WTC11 (cell line): ENCODE measurements around the gene KRT10. TPM values are rescaled to one million over a fixed set of nuclear protein-coding genes. Genes with fewer than 3 reads are reported as not detected.

Experiments
- ATAC-seq: fragments of 200-7000 bp; cut with Tn5 transposase; 2 replicates; pipeline ENCODE4 v1.10.0; 2021; ENCODE audit warnings: mild to moderate bottlenecking, moderate library complexity
- CTCF ChIA-PET: fragments of 300-600 bp; sonication (Branson Sonifier 250); formaldehyde crosslinking; loops from one replicate; lab custom pipeline; 2021; ENCODE audit warnings: antibody characterized with exemption; lab: Charles Lee
- POLR2A ChIA-PET: fragments of 350-600 bp; sonication (Branson Sonifier 250); formaldehyde crosslinking; loops from one replicate; lab custom pipeline; 2021; ENCODE audit warnings: antibody characterized with exemption; lab: Charles Lee
- DNase-seq: peaks from one replicate; pipeline ENCODE4 v3.0.0; 2021; ENCODE audit warnings: low spot score
- H3K27ac Mint-ChIP-seq: 2 replicates; pipeline ENCODE4 v1.8.0; 2021; ENCODE audit warnings: mixed read lengths
- H3K27me3 Mint-ChIP-seq: 2 replicates; pipeline ENCODE4 v1.8.0; 2021; ENCODE audit warnings: low read depth, mild to moderate bottlenecking, moderate library complexity, mixed read lengths
- H3K36me3 Mint-ChIP-seq: 2 replicates; pipeline ENCODE4 v1.8.0; 2021; ENCODE audit warnings: mixed read lengths
- H3K4me1 Mint-ChIP-seq: 2 replicates; pipeline ENCODE4 v1.8.0; 2022; ENCODE audit warnings: mixed read lengths
- H3K4me3 Mint-ChIP-seq: 2 replicates; pipeline ENCODE4 v1.8.0; 2021; ENCODE audit warnings: mild to moderate bottlenecking, moderate library complexity, mixed read lengths
- H3K9me3 Mint-ChIP-seq: 2 replicates; pipeline ENCODE4 v1.8.0; 2021; ENCODE audit warnings: mixed read lengths
- ATF2 ChIP-seq: sonication (generic); formaldehyde crosslinking; IDR thresholded peaks from 2 replicates; pipeline ENCODE4 v1.8.1; 2022; ENCODE audit warnings: low read depth, missing genetic modification reagents, borderline replicate concordance
- ATF3 ChIP-seq: sonication (generic); formaldehyde crosslinking; conservative IDR thresholded peaks from 2 replicates; pipeline ENCODE4 v1.8.1; 2022; ENCODE audit warnings: mild to moderate bottlenecking, missing genetic modification reagents
- ESRRA ChIP-seq: sonication (generic); formaldehyde crosslinking; IDR thresholded peaks from 2 replicates; pipeline ENCODE4 v1.8.1; 2022; ENCODE audit warnings: mild to moderate bottlenecking, missing genetic modification reagents, borderline replicate concordance
- ETV6 ChIP-seq: sonication (generic); formaldehyde crosslinking; IDR thresholded peaks from 2 replicates; pipeline ENCODE4 v1.8.1; 2022; ENCODE audit warnings: mild to moderate bottlenecking, missing genetic modification reagents
- GTF2I ChIP-seq: fragments of 250-450 bp; sonication (Bioruptor Pico); conservative IDR thresholded peaks from 2 replicates; pipeline ENCODE4 v1.4.0; 2021; ENCODE audit warnings: mild to moderate bottlenecking
- KAT7 ChIP-seq: sonication (generic); formaldehyde crosslinking; IDR thresholded peaks from 2 replicates; pipeline ENCODE4 v1.8.1; 2023; ENCODE audit warnings: missing genetic modification reagents, mild to moderate bottlenecking, borderline replicate concordance
- MAX ChIP-seq: sonication (generic); formaldehyde crosslinking; IDR thresholded peaks from 2 replicates; pipeline ENCODE4 v1.8.0; 2022; ENCODE audit warnings: mild to moderate bottlenecking, missing genetic modification reagents
- NR1H2 ChIP-seq: sonication (generic); formaldehyde crosslinking; IDR thresholded peaks from 2 replicates; pipeline ENCODE4 v1.9.0; 2021; ENCODE audit warnings: mild to moderate bottlenecking, moderate library complexity, missing genetic modification reagents
- NR2C2 ChIP-seq: sonication (generic); formaldehyde crosslinking; IDR thresholded peaks from 2 replicates; pipeline ENCODE4 v1.8.0; 2022; ENCODE audit warnings: mild to moderate bottlenecking, missing genetic modification reagents
- PRDM15 ChIP-seq: sonication (generic); formaldehyde crosslinking; IDR thresholded peaks from 2 replicates; pipeline ENCODE4 v1.8.0; 2022; ENCODE audit warnings: missing genetic modification reagents
- SMAD4 ChIP-seq: sonication (generic); formaldehyde crosslinking; IDR thresholded peaks from 2 replicates; pipeline ENCODE4 v1.8.0; 2022; ENCODE audit warnings: mild to moderate bottlenecking, missing genetic modification reagents
- USF2 ChIP-seq: sonication (generic); formaldehyde crosslinking; IDR thresholded peaks from 2 replicates; pipeline ENCODE4 v1.8.1; 2023; ENCODE audit warnings: mild to moderate bottlenecking, missing genetic modification reagents, moderate library complexity
- total RNA-seq: library from RNA; stranded (reverse); gene quantifications from 3 replicates; pipeline ENCODE4 v1.2.3, GENCODE V29; 2021
- TF ChIP-seq, protein P1 (sequence below): sonication (generic); formaldehyde crosslinking; IDR thresholded peaks from 2 replicates; pipeline ENCODE4 v1.8.1; 2023; ENCODE audit warnings: mild to moderate bottlenecking, moderate library complexity, missing genetic modification reagents
- TF ChIP-seq, protein P2 (sequence below): fragments of 250-450 bp; sonication (Bioruptor Pico); IDR thresholded peaks from 2 replicates; pipeline ENCODE4 v1.9.0; 2021; ENCODE audit warnings: mild to moderate bottlenecking, borderline replicate concordance
- TF ChIP-seq, protein P3 (sequence below): sonication (generic); formaldehyde crosslinking; IDR thresholded peaks from 2 replicates; pipeline ENCODE4 v1.8.0; 2022; ENCODE audit warnings: mild to moderate bottlenecking, missing genetic modification reagents
- TF ChIP-seq, protein P4 (sequence below): sonication (generic); formaldehyde crosslinking; IDR thresholded peaks from 2 replicates; pipeline ENCODE4 v1.8.0; 2023; ENCODE audit warnings: missing genetic modification reagents
- TF ChIP-seq, protein P5 (sequence below): sonication (generic); formaldehyde crosslinking; IDR thresholded peaks from 2 replicates; pipeline ENCODE4 v1.8.1; 2022; ENCODE audit warnings: missing genetic modification reagents, borderline replicate concordance

The KRT10 gene
- total RNA-seq, 1 experiment from 2014 or later = 23.2 TPM

- TF ChIP-seq USF2 (CRISPR knock-in tag) = no peak
- TF ChIP-seq, protein P1, sequence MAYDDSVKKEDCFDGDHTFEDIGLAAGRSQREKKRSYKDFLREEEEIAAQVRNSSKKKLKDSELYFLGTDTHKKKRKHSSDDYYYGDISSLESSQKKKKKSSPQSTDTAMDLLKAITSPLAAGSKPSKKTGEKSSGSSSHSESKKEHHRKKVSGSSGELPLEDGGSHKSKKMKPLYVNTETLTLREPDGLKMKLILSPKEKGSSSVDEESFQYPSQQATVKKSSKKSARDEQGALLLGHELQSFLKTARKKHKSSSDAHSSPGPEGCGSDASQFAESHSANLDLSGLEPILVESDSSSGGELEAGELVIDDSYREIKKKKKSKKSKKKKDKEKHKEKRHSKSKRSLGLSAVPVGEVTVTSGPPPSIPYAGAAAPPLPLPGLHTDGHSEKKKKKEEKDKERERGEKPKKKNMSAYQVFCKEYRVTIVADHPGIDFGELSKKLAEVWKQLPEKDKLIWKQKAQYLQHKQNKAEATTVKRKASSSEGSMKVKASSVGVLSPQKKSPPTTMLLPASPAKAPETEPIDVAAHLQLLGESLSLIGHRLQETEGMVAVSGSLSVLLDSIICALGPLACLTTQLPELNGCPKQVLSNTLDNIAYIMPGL = no peak
- no peak for TF ChIP-seq KAT7
- TF ChIP-seq, all 79 proteins: peak for 0
Observed at GRCh38 chr17:40849723-40850122, 27.3 kb upstream of the KRT10 start (continued).

- ATAC-seq (no peak), DNase-seq (no peak)
- H3K4me3 Mint-ChIP-seq = no peak overlapping the region
- ChIA-PET CTCF (no interaction called here), POLR2A (no interaction called here)
- no peaks in the 10 kb centered on the region for H3K36me3 Mint-ChIP-seq
- H3K27me3 Mint-ChIP-seq = peaks cover 24% of the 10 kb centered on the region
- peaks cover 14% of the 10 kb centered on the region for H3K4me1 Mint-ChIP-seq
- H3K27ac Mint-ChIP-seq = no peak overlapping the region
- H3K9me3 Mint-ChIP-seq = no peaks in the 10 kb centered on the region
- TF ChIP-seq, protein P2, sequence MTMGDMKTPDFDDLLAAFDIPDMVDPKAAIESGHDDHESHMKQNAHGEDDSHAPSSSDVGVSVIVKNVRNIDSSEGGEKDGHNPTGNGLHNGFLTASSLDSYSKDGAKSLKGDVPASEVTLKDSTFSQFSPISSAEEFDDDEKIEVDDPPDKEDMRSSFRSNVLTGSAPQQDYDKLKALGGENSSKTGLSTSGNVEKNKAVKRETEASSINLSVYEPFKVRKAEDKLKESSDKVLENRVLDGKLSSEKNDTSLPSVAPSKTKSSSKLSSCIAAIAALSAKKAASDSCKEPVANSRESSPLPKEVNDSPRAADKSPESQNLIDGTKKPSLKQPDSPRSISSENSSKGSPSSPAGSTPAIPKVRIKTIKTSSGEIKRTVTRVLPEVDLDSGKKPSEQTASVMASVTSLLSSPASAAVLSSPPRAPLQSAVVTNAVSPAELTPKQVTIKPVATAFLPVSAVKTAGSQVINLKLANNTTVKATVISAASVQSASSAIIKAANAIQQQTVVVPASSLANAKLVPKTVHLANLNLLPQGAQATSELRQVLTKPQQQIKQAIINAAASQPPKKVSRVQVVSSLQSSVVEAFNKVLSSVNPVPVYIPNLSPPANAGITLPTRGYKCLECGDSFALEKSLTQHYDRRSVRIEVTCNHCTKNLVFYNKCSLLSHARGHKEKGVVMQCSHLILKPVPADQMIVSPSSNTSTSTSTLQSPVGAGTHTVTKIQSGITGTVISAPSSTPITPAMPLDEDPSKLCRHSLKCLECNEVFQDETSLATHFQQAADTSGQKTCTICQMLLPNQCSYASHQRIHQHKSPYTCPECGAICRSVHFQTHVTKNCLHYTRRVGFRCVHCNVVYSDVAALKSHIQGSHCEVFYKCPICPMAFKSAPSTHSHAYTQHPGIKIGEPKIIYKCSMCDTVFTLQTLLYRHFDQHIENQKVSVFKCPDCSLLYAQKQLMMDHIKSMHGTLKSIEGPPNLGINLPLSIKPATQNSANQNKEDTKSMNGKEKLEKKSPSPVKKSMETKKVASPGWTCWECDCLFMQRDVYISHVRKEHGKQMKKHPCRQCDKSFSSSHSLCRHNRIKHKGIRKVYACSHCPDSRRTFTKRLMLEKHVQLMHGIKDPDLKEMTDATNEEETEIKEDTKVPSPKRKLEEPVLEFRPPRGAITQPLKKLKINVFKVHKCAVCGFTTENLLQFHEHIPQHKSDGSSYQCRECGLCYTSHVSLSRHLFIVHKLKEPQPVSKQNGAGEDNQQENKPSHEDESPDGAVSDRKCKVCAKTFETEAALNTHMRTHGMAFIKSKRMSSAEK (CRISPR knock-in tag) = no peak
- no peak for TF ChIP-seq ETV6 (CRISPR knock-in tag)
- TF ChIP-seq SMAD4 (CRISPR knock-in tag) = no peak
- TF ChIP-seq PRDM15 (CRISPR knock-in tag) = no peak
- TF ChIP-seq NR1H2 (CRISPR knock-in tag) = no peak
- no peak for TF ChIP-seq MAX (CRISPR knock-in tag)
- no peak for TF ChIP-seq NR2C2 (CRISPR knock-in tag)
- TF ChIP-seq ESRRA (CRISPR knock-in tag) = no peak
- TF ChIP-seq, protein P3, sequence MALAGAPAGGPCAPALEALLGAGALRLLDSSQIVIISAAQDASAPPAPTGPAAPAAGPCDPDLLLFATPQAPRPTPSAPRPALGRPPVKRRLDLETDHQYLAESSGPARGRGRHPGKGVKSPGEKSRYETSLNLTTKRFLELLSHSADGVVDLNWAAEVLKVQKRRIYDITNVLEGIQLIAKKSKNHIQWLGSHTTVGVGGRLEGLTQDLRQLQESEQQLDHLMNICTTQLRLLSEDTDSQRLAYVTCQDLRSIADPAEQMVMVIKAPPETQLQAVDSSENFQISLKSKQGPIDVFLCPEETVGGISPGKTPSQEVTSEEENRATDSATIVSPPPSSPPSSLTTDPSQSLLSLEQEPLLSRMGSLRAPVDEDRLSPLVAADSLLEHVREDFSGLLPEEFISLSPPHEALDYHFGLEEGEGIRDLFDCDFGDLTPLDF (CRISPR knock-in tag) = no peak
- no peak for TF ChIP-seq ATF3 (CRISPR knock-in tag)
- no peak for TF ChIP-seq ATF2
- TF ChIP-seq, protein P4, sequence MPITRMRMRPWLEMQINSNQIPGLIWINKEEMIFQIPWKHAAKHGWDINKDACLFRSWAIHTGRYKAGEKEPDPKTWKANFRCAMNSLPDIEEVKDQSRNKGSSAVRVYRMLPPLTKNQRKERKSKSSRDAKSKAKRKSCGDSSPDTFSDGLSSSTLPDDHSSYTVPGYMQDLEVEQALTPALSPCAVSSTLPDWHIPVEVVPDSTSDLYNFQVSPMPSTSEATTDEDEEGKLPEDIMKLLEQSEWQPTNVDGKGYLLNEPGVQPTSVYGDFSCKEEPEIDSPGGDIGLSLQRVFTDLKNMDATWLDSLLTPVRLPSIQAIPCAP (CRISPR knock-in tag) = no peak
- no peak for TF ChIP-seq USF2 (CRISPR knock-in tag)
- TF ChIP-seq, protein P5, sequence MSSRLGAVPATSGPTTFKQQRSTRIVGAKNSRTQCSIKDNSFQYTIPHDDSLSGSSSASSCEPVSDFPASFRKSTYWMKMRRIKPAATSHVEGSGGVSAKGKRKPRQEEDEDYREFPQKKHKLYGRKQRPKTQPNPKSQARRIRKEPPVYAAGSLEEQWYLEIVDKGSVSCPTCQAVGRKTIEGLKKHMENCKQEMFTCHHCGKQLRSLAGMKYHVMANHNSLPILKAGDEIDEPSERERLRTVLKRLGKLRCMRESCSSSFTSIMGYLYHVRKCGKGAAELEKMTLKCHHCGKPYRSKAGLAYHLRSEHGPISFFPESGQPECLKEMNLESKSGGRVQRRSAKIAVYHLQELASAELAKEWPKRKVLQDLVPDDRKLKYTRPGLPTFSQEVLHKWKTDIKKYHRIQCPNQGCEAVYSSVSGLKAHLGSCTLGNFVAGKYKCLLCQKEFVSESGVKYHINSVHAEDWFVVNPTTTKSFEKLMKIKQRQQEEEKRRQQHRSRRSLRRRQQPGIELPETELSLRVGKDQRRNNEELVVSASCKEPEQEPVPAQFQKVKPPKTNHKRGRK (CRISPR knock-in tag) = no peak
- TF ChIP-seq GTF2I = no peak
Observed at GRCh38 chr17:40848583-40849235, 26.3 kb upstream of the KRT10 start.
